ENCODE data around the gene IDNK.

- TF ChIP-seq GATA2 (IDR thresholded peaks at IDR 0.05; ENCODE audit: low read depth, low read length) (no peak), GATA3 (IDR thresholded peaks at IDR 0.05; ENCODE audit: low read depth, low read length) (no peak)
Observed at GRCh38 chr9:83646500-83647239, 23.7 kb downstream of the IDNK start.
